Type B pancreatic cell (in vitro differentiated cells): ENCODE results near the gene UNG. TPM values are rescaled to one million over a fixed set of nuclear protein-coding genes. Genes with fewer than 3 reads are reported as not detected.

ENCODE experiments used
- DNase-seq: peaks from one replicate; pipeline ENCODE4 v3.0.0; 2021; ENCODE audit warnings: mixed read lengths; ENCODE audit not compliant: unreplicated experiment; ENCODE audit errors: extremely low spot score
- H3K27ac Mint-ChIP-seq: 2 replicates; pipeline ENCODE4 v1.8.0; 2021; ENCODE audit warnings: mild to moderate bottlenecking, mixed read lengths
- H3K27me3 Mint-ChIP-seq: 2 replicates; pipeline ENCODE4 v1.8.0; 2021; ENCODE audit warnings: mixed read lengths
- H3K36me3 Mint-ChIP-seq: 2 replicates; pipeline ENCODE4 v1.8.0; 2021; ENCODE audit warnings: mixed read lengths
- H3K4me1 Mint-ChIP-seq: one replicate; pipeline ENCODE4 v1.8.0; 2021; ENCODE audit warnings: mixed read lengths; ENCODE audit not compliant: unreplicated experiment
- H3K4me3 Mint-ChIP-seq: 2 replicates; pipeline ENCODE4 v1.8.0; 2021; ENCODE audit warnings: mild to moderate bottlenecking, mixed read lengths
- H3K9me3 Mint-ChIP-seq: 2 replicates; pipeline ENCODE4 v1.8.0; 2021; ENCODE audit warnings: mixed read lengths
- CTCF ChIP-seq: fragments of 200-600 bp; sonication (generic); conservative IDR thresholded peaks from 2 replicates; pipeline ENCODE4 v1.5.0; 2021; ENCODE audit warnings: antibody characterized with exemption, mild to moderate bottlenecking
- total RNA-seq: library from RNA; stranded (reverse); gene quantifications from 2 replicates; pipeline ENCODE4 v1.2.1, GENCODE V29; 2021; ENCODE audit warnings: low replicate concordance

Gene UNG
- total RNA-seq, 1 donor from 2014 or later = 63.0 TPM

GRCh38 chr12:109153821-109154441 is 56.5 kb downstream of the UNG start:
- H3K4me3 Mint-ChIP-seq = peak overlapping the region; percentile 90
- H3K9me3 Mint-ChIP-seq = no peaks in the 10 kb centered on the region
- peak overlapping the region; percentile 70 for H3K27ac Mint-ChIP-seq
- no peak for DNase-seq
- TF ChIP-seq CTCF = no peak
- no peaks in the 10 kb centered on the region for H3K36me3 Mint-ChIP-seq
- H3K4me1 Mint-ChIP-seq = peaks cover 14% of the 10 kb centered on the region
- peaks cover 17% of the 10 kb centered on the region for H3K27me3 Mint-ChIP-seq

- peaks cover 11% of the 10 kb centered on the region for H3K27me3 Mint-ChIP-seq
- peak overlapping the region; percentile 95 for H3K4me3 Mint-ChIP-seq
- TF ChIP-seq CTCF = no peak
- H3K4me1 Mint-ChIP-seq = peaks cover 14% of the 10 kb centered on the region
- H3K36me3 Mint-ChIP-seq = no peaks in the 10 kb centered on the region
- peak; percentile 83 for DNase-seq
- no peaks in the 10 kb centered on the region for H3K9me3 Mint-ChIP-seq
- H3K27ac Mint-ChIP-seq = peak overlapping the region; percentile 77
These were observed 57.3 kb downstream of the UNG start for GRCh38 chr12:109154451-109155438.

GRCh38 chr12:109156036-109156435 is 58.6 kb downstream of the UNG start:
- H3K9me3 Mint-ChIP-seq = no peaks in the 10 kb centered on the region
- no peaks in the 10 kb centered on the region for H3K36me3 Mint-ChIP-seq
- DNase-seq = no peak
- H3K4me3 Mint-ChIP-seq = peak overlapping the region; percentile 95
- TF ChIP-seq CTCF = no peak
- peaks cover 3% of the 10 kb centered on the region for H3K27me3 Mint-ChIP-seq
- H3K4me1 Mint-ChIP-seq = peaks cover 14% of the 10 kb centered on the region
- H3K27ac Mint-ChIP-seq = no peak overlapping the region

GRCh38 chr12:109156586-109156985 is 59.2 kb downstream of the UNG start:
- Mint-ChIP-seq H3K36me3 (no peaks in the 10 kb centered on the region), H3K9me3 (no peaks in the 10 kb centered on the region), H3K27me3 (peaks cover 3% of the 10 kb centered on the region), H3K27ac (no peak overlapping the region), H3K4me3 (no peak overlapping the region), H3K4me1 (peaks cover 14% of the 10 kb centered on the region)
- no peak for DNase-seq
- no peak for TF ChIP-seq CTCF

- no peak overlapping the region for H3K4me3 Mint-ChIP-seq
- DNase-seq = no peak
- no peak for TF ChIP-seq CTCF
- H3K4me1 Mint-ChIP-seq = peaks cover 14% of the 10 kb centered on the region
- H3K36me3 Mint-ChIP-seq = no peaks in the 10 kb centered on the region
- no peaks in the 10 kb centered on the region for H3K9me3 Mint-ChIP-seq
- H3K27me3 Mint-ChIP-seq = no peaks in the 10 kb centered on the region
- no peak overlapping the region for H3K27ac Mint-ChIP-seq
These were observed 60.6 kb downstream of the UNG start for GRCh38 chr12:109157986-109158385.
